C4-2B (cell line): ENCODE data around the gene CXCR5.
A peak's percentile ranks its signal among the peaks of the same experiment; 100 is the strongest.

Experiments used
- H3K27ac ChIP-seq: fragments of 450-650 bp; 2 replicates; pipeline ENCODE4 v1.5.1; 2017
- ZFX ChIP-seq: fragments of 450-650 bp; IDR thresholded peaks from 2 replicates; pipeline ENCODE4 v1.6.1; 2017
- TF ChIP-seq, protein P1 (sequence below): fragments of 450-650 bp; conservative IDR thresholded peaks from 2 replicates; pipeline ENCODE4 v1.5.1; 2017; ENCODE audit warnings: mild to moderate bottlenecking

The CXCR5 gene

DNA sequence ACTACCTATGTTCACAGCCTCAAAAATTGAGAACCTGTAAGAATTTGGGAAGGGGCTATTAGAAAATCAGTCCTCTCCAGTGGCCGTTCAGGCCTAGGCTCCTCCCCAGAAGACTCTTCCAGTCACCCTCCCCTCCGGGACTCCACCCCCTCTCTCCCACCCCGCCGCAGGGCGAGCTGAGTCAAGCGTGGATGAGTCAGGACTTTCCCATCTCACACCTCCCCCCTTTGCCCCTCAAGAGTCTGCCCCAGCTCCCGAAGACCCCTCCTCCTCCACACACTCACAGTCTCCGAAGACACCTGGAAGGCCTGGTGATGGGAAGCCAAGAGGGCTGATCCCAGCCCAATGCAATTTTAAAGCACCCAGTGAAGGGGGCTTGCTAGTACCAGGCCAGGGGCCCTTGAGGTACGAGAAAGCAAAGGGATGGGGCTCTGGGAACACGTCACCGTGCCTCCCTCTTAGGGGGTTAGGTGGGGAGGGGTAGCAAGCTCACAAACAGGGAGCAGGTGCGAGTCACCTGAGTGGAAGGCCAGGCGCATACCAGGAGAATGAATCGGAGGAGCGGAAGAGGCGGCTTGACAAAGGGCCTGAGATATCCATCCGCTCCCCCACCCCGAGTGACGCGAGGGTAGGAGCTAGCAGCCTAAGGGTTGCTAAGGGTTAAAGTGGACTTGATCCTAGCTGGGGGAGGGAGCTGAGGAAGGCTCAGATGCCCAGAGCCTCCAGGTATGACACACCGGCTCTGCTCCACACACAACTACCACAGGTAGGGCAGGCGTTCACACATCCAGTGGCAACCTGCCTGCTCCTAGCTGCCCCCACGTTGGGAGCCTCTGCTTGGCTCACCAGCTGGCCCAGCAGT lies 28.4 kb downstream of the CXCR5 start:
- peak overlapping the region; percentile 98 for H3K27ac ChIP-seq
- TF ChIP-seq, protein P1, sequence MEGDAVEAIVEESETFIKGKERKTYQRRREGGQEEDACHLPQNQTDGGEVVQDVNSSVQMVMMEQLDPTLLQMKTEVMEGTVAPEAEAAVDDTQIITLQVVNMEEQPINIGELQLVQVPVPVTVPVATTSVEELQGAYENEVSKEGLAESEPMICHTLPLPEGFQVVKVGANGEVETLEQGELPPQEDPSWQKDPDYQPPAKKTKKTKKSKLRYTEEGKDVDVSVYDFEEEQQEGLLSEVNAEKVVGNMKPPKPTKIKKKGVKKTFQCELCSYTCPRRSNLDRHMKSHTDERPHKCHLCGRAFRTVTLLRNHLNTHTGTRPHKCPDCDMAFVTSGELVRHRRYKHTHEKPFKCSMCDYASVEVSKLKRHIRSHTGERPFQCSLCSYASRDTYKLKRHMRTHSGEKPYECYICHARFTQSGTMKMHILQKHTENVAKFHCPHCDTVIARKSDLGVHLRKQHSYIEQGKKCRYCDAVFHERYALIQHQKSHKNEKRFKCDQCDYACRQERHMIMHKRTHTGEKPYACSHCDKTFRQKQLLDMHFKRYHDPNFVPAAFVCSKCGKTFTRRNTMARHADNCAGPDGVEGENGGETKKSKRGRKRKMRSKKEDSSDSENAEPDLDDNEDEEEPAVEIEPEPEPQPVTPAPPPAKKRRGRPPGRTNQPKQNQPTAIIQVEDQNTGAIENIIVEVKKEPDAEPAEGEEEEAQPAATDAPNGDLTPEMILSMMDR = no peak
- TF ChIP-seq ZFX = no peak

DNA sequence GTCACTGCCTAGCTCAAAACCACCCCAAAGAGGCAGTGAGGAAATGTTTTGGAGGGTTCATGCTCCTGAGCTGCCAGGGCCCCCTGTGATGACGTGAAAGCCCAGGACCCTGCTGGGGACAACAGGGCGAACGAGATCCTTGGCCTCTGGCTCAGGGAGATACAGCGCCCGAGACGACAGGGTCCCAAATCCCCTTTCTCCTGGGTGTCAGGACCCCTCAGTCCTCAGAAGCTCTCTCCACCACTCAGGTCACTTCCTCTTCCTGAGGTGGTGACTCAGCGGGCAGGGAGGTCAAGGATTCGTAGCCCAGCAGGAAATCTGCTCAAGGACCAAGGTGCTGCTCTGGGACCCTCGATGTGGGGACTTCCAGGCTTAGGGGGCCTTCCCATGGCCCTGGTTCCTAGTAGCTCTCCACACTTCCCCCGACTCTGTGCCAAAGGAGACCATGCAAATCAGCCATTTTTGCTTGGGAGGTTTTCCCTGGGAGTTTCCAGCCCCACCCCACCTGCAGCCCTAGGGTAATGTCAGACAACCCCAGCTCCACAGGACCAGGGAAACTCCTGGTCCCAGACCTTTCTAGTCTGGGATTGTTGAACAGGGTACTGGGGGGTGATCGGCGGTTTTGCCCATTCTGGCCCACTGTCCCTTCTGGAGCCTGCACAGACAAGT lies 29.2 kb downstream of the CXCR5 start:
- H3K27ac ChIP-seq = peak overlapping the region; percentile 98
- no peak for TF ChIP-seq ZFX
- TF ChIP-seq, protein P1 = no peak

DNA sequence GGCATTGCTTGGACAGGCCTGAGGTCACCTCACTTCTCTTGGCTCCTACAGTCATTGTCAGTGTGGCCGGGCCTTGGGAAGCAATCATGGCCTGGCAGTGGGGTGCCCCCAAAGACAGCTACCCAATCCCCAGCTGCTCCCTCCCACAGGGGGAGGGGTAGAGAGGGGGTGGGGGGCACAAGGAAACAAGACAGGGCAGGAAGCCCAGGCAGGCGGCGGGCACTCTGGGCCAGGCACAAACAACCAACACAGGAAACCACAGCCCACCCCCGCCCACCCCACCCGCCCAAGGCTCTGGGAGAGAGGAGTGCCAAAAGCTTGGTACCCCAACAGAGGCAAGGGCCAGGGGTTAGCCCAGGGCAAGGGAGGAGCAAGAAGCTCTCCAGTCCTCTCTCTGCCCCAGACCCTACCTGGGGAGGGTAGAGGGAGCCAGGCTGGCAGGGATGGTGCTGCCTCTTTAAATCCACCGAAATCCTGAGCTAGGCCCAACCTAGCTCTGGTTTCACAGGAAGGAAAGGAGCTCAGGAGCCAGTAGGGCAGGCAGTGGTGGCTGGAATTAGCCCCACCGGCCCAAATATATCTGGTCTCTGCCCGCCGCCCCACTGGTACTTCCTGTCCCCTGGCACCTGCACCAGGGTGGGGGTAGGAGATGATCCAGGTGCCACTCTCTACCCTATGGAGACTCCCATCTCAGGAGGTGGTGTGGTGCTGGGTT lies 29.9 kb downstream of the CXCR5 start:
- TF ChIP-seq ZFX = no peak
- TF ChIP-seq, protein P1 = no peak
- peak overlapping the region; percentile 98 for H3K27ac ChIP-seq

DNA sequence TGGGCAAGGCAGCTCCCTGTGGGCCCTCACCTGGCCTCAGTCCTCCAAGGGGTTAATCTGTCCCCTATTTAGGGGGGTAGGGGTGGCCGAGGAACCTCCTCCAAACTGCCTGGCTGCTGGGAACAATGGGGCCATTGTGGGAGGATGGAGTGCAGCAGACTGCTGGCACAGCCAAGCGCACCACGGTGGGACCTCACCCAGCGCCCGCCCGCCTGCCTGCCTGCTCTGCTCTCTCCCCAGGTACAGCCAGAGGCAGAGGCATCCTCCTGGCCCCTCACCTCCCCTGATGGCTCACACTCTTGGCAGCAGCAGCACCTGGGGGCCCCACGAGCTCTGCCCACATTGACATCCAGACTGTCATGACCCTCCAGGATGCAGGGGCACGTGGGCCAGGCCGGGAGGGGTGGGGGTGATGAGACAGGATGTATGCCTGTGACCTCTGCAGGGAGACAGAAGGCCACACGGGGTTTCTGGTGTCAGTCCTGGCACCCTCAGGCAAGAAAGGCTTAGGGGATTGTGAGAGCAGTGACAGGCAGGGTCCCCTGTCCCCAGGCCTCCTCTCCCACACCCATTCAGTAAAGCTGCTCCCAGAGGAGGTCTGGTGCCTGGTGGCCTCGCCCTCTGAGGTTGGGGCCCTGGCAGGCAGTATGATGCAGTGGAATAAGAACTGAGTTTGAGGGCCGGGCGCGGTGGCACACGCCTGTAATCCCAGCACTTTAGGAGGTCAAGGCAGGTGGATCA lies 30.7 kb downstream of the CXCR5 start:
- peak overlapping the region; percentile 98 for H3K27ac ChIP-seq
- TF ChIP-seq, protein P1 = no peak
- no peak for TF ChIP-seq ZFX

DNA sequence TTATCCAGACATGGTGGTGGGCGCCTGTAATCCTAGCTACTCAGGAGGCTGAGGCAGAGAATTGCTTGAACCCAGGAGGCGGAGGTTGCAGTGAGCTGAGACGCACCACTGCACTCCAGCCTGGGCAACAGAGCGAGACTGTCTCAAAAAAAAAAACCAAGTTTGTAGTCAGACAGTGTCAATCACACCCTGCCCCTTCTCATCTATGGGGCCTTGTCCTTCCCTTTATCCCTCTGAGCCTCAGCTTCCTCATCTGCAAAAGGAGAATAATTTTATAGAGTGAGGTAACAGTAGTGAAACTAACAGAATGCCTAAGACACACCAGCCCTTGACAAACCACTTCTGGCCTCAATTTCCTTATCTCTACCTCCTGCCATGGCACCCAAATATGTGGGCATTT lies 31.3 kb downstream of the CXCR5 start:
- H3K27ac ChIP-seq = peak overlapping the region; percentile 98
- no peak for TF ChIP-seq ZFX
- TF ChIP-seq, protein P1 = no peak

DNA sequence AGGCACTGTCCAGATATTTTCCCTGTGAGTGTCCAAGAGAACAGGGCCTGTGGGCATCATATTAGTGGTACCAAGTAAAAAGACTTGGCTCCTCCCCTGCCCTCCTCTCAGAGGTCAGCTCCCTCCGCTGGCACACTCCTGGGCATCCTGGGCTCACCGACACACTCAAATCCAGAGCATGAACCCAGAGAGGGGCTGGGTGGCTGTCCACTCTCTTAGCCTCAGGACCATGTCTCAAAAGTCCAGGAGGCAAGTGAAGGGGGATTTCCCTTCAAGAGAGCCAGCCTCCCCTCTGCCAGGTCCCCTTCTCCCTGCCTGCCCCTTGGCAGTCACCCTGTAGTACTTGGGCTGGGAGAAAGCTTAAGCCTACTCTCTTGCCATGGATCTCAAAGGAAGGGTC lies 31.7 kb downstream of the CXCR5 start:
- TF ChIP-seq, protein P1 = no peak
- no peak for TF ChIP-seq ZFX
- peak overlapping the region; percentile 98 for H3K27ac ChIP-seq
